HG03196 (cell line): ENCODE results near the gene CYP11A1.

Experiments
- ATAC-seq: cut with Tn5 transposase; IDR thresholded peaks from one replicate; pipeline ENCODE4 v1.9.1; 2021; ENCODE audit not compliant: unreplicated experiment

Gene CYP11A1

DNA sequence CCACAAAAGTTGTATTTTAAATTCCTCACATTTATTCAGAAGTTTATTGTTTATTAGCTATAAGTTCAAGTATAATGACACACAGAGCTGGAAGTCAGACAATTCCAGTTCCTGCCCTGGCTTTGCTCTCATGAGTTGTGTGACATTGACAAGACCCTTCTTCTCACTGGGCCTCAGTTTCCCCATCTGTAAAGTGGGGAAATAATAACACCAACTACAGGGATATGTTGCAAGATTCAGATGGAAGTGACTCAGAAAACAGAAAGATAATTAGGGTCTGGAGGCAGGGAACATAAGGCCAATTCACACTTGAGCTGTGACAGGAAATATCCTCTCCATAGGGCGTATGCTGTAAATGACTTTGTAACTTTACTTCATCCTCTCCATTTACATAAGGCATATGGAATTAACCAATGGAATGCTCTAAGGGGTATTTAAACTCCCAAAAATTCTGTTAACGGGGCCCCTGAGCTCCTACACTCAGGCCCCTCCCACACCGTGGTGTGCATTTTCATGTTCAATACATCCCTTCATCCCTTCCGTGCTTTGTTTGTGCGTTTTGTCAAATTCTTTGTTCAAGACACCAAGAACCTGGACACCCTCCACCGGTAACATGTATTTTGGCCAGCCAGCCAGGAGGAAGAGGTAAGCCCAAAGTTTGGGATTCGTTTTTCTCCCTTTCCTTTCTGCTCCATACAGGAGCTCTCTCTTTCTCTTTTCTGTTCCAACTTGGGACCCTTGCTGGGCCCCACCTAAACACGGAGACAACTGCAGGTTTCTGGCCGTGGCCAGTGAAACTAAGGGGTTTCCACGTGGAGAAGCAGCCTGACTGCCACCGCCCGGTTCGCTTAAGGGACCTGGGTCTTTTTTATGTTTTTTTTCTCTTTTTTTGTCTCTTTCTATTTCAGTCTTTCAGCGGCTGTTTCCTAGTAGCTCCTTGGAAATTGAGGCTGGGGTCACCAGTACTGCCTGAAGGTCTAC, 16.9 kb downstream of the CYP11A1 start:
- ATAC-seq: no peak

DNA sequence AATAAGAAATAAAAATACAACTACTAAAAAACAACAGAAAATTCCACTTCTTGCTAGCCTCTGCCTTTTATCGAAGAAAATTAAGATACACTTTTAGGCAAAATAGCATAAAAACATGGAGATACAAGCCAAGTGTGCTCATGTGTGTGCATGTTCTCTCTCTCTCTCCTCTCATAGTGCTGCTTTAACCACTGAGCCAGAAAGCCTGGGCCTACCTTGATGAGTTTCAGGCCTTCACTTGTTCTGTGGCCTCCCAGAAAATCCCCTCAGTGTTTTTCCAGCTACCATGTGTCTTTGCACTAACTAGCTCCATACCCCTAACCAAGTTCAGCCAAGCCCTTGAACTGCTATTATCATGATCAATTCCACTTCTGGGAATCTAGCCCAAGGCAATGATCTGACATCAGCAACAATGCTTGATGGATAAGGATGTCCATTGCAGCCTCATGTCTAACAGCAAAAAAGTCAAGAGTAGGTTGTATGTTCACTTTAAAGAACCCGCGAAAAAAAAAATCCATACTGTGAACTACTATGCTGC, 18.1 kb downstream of the CYP11A1 start:
- no peak for ATAC-seq

DNA sequence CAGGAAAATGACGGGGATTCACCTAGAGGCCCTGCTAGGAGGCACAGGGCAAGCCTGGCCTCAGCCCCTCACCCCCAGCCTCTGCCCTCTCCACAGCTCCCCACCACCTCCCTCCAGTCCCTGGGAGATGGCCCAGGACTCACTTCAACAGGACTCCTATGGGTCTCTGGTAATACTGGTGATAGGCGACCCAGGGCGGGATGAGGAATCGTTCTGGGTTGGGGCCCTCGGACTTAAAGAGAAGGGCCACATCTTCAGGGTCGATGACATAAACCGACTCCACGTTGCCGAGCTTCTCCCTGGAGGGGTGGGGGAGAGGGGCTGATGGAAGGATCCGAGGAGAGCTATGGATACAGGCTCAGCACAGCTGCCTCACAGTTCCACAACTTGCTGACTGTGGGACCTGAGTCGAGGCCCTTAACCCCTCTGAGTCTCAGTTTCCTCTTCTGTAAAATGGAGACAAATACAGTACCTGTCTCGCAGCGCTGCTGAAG, 19.6 kb downstream of the CYP11A1 start:
- no peak for ATAC-seq

DNA sequence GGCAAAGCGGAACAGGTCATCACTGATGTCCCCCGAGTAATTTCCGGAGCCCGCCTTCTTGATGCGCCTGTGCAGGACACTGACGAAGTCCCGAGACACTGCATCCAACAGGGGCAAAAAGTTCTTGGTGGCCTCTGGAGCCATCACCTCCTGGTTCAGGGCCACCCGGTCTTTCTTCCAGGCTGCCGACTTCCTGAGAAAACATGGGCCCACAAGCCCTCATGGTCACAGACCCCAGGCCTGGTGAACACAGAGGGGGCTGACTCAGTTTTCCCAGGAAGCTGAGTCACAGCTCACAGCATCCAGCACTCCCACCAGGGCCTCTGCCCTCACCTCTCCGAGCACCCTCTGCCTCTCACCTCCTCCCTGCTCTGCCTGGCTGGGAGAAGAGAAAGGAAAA, 22.4 kb downstream of the CYP11A1 start:
- ATAC-seq: no peak

DNA sequence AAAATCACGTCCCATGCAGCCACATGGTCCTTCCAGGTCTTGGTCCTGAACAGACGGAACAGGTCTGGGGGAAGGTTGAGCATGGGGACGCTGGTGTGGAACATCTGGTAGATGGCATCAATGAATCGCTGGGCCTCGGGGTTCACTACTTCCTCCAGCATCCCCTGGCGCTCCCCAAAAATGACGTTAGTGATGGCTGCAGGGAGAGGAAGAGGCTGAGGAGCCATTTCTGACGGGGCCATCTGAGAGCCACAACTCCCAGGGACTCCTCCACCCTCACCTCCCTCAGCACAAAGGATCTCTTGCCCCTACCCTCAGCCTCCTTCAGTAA, 23.7 kb downstream of the CYP11A1 start:
- no peak for ATAC-seq

DNA sequence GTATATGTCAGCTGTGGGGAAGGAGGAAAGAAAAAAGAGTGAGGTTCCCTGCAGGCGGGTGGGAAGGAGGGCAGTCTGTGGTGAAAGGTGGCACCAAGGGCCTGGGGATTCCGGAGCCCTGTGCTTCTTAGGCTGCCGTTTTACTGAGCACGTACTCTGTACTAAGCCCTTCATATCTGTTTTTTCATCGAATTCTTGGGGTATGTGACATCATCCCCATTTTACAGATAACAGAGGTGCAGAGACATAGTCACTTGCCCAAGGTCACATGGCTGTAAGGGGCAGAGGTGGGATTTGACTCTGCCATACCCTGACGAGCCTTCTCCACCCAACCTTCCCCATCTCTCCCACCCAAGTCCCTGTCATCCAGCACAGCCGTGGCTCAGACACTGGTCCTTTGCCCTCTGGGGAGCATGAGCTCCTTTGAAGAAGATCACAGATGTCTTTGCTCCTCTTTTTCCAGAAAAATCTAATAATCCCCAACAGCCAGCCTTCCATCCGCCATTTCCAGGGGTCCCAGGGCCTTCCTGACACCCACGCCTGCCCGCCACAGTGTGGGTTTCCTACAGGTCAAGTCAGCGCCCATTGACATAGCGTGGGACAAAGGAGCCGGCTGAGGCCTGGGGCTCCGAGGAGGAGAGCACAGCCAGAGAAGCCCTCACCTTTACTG, 24.2 kb downstream of the CYP11A1 start:
- ATAC-seq: no peak

DNA sequence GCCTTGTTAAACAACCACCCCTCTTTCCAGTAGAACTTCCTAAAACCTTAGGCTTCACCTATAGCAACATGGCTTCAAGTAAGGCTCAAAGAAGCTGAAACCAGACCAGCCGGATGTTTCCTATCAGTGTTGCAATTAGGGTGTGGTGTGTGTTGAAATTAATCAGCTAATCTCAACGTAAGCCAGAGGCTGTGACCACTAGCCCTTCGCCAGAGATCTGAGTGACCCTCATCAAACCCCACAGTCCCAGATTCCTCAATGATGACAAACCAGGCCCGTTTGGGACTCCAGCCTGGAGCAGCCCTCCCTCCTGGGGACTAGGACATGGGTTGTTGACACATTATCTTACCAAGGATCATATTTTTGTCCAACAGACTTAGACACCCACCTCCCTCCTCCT, 27.3 kb downstream of the CYP11A1 start:
- ATAC-seq: no peak

DNA sequence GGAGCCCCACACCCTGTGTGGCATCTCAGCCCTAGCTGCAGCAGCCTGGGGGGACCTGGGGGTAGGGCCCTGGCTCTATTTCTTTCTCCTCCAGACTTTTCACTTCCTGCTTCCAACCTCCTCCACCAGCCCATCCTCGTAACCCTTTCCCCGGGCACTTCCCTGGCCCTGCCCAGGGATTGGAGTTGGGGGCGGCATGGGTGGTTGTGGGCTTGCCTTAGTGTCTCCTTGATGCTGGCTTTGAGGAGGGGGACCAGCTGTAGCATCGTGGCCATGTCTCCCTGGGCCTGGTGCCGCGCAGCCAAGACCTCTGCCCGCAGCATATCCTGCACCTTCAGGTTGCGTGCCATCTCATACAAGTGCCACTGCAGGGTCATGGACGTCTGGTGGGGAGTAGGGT, 28.1 kb downstream of the CYP11A1 start:
- ATAC-seq: no peak

DNA sequence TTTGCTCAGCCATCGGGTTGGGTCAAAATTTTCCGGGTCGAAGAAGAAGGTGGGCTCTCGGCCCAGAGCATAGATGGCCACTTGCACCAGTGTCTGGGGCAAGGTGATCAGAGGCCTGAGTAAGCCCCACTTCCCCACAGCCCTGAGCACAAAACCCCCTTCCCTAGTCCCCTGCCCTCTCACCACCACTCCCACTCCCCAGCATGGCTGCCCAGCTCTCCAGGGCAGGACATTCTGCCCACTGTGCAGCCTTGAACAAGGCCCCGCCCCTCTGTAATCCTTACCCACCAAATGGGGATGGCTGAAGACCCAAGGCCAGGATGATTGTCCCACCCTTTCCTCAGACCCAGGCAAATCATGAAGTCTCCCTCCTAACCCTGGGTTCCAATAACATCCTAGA, 28.8 kb downstream of the CYP11A1 start:
- ATAC-seq: no peak

DNA sequence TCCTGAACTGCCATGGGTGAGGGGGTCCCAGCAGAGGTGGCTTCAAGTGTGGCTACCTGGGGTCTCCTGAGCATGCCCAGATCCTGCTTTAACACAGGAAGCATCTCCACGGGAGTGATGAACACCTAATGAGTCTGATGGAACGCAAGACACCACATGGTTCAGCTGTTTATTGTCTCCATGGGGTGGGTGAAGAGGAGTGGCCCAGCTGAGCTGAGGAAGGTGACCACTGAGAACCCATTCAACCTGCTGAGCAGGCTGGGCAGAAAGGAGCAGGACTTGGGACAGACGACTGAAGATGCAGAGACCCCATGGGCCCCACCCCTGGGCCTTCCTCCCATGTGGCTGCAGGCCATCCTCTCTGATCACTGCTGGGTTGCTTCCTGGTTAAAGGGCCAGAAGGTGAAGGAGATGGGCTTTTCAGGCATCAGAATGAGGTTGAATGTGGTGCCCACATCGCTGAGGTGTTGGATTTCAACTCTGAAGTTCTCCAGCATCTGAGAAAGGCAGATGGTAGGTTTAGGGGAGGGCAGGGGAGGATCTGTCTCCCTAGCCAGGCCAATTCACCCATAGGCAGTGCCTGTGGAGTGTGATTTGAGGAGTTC, 29.7 kb downstream of the CYP11A1 start:
- no peak for ATAC-seq

DNA sequence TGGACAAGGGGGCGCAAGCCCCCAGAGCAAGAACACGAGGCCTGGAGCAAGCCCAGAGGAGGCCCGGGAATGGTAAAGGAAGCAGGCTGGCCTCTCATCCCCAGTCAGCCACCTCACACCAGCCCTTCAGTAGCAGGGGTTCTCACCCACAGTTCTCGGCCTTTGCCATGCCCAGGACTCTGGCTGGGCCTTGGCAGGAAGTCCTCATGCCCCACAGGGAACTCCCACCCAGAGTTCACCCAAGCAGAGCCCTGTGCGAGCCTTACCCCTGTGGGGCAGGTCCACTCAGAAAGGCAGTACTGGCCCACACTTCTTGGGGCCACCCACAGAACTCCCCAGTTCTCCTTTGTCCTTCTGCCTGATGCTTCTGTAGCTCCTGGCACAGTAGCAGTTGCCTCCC, 30.3 kb downstream of the CYP11A1 start:
- ATAC-seq: no peak

DNA sequence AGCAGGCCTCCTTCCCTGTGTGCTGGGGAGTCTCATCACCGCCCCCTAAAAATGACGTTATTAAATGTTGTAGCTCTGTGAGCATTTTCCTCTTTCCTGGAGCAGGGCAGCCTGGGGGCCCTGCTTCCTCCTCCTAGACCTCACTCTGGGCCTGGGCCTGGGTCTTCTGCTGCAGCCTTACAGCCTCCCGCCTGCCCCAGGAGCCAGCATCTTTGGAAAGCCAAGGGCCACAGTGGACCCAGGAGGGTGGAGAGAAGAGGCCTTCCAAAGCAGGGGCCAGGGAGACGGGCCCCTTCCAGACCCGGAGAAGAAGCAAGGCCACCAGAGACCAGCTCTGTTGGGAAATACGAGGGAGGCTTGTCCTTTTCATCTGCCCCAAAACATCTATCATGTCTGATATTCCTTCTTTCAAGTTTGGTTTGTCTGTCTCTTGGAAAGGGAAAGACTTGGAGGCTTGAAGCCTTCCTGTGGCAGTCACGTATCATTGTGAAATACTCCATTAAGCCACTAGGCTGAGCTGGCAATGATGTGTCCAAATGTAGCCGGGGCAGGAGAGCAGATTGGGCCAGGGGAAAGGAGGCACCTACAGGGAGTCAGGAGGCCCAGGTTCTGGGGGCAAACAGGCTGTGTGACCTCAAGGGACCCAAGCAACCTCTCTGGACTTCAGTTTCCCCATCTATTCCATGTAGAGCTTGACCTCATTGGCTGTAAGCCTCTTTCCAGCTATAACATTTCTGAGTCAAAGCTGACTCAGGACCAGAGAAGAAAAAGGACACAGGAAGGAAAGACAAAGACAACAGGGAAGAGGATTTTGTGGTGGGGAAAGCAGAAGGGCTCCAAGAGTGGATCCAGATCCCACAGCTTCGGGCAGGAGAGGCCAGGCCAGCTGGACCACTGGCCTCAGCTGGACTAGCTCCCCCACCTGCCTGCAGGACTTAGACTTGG, 31.1 kb downstream of the CYP11A1 start:
- ATAC-seq: no peak

DNA sequence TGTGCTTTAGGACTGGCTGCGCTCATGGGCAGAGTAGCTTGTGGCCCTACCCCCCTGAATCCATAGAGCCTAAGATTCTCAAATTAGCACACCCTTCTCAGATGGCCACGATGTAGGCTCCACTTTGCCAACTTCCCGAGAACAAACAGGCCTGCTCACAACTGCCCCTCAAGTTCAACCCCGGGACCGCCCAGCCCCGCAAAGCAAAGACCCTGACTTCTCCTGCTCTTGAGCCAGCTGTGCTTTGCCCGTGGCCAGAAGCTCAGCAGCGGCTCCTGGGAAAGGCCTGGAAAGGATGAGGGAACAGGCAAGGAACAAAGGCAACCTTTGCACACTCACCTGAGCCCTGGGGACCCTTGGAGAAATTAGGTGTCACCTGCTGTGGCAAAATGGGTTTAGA, 32.0 kb downstream of the CYP11A1 start:
- ATAC-seq: no peak

DNA sequence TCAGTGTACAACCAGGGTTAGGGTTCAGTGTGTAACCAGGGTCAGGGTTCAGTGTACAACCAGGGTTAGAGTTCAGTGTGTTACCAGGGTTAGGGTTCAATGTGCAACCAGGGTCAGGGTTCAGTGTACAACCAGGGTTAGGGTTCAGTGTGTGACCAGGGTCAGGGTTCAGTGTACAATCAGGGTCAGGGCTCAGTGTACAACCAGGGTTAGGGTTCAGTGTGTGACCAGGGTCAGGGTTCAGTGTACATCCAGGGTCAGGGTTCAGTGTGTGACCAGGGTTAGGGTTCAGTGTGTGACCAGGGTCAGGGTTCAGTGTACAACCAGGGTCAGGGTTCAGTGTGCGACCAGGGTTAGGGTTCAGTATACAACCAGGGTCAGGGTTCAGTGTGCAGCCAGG, 33.3 kb downstream of the CYP11A1 start:
- no peak for ATAC-seq

DNA sequence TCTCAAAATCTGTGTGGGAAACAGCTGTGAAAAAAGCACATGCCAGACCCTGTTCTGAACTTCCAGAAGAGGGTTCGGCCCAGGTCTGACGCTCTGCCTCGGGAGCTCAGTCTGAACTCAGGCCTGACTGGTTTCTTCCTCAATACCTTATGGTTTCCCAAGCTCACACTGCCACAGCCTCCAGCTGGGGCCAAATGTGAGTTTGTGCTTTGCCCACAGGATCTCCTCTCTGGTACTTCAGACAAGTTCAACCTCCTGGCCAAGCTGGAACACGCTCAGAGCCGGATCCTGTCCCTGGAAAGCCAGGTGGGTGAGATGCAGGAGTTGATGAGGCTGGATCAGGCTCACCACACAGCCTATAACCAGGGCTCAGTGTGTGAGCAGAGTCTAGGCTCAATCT, 33.8 kb downstream of the CYP11A1 start:
- no peak for ATAC-seq

DNA sequence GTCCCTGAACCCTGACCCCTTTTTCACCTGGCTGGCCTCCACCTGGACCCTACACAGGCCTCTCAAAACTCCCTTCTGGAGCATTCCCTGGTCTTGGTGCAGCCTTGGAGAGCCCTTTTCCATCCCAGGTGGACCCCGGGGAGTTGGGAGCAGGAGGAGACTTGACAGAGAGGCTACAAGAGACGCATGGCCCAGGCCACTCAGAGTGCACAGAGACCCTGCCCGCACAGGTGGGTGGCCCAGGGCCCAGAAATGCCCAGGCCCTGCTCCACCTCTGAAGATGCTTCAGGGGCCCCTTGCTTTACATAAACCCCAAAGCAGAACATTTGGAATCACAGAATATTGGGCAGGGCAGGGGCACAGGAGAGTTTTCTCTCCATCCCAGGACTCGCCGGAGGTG, 34.4 kb downstream of the CYP11A1 start:
- ATAC-seq: no peak

DNA sequence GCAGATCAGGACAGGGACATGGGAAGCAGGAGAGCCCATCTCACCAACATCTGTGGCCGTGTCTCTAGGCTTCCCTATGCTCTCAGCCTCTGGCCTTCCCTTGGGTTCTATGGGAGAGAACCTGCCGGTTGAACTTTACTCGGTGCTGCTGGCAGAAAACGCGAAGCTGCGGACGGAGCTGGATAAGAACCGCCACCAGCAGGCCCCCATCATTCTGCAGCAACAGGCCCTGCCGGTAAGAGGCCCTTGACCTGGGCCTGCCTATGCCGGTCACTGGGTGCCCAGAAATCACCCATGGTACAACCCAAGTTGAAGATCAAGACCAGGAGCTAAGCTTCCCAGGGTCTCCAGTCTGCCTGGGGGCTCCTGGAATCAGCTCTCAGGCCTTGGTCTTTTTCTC, 34.8 kb downstream of the CYP11A1 start:
- ATAC-seq: no peak

DNA sequence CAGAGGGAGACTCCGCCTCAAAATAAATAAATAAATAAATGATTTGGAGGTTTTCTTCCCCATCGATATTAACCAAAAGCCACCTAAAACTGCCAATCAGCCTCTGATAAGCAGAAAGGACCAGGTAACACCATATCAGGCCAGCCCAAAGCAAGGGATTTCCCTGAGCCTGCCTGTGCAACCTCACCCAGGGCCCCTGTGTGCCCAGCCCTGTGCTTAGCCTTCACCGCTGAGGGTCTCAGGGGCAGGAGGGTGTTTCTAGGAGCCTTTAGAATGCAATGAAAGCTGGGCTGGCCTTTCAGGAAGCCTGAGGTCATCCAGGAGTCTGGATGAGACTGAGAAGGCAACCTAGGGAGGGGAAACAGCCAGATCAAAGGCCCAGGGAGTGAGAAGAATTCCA, 35.4 kb downstream of the CYP11A1 start:
- no peak for ATAC-seq

DNA sequence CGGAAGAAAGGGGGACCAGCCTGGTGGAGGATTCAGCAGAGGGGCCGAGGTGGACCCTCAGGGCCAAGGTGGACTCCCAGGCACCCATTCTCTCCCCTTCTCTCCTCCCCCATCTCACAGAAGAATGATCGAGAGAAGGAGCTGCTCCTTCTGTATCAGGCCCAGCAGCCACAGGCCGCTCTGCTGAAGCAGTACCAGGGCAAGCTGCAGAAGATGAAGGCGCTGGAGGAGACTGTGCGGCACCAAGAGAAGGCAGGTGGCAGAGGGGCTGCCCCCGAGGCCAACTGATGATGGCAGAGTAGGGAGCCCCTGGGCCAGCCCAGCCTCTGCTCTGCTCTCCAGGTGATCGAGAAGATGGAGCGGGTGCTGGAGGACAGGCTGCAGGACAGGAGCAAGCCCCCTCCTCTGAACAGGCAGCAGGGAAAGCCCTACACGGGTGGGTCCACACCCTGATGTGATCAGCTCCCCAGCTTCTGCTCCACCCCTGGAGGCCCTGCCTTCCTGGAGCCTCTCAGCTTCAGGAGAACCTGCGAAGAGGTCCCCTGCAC, 36.5 kb downstream of the CYP11A1 start:
- no peak for ATAC-seq

DNA sequence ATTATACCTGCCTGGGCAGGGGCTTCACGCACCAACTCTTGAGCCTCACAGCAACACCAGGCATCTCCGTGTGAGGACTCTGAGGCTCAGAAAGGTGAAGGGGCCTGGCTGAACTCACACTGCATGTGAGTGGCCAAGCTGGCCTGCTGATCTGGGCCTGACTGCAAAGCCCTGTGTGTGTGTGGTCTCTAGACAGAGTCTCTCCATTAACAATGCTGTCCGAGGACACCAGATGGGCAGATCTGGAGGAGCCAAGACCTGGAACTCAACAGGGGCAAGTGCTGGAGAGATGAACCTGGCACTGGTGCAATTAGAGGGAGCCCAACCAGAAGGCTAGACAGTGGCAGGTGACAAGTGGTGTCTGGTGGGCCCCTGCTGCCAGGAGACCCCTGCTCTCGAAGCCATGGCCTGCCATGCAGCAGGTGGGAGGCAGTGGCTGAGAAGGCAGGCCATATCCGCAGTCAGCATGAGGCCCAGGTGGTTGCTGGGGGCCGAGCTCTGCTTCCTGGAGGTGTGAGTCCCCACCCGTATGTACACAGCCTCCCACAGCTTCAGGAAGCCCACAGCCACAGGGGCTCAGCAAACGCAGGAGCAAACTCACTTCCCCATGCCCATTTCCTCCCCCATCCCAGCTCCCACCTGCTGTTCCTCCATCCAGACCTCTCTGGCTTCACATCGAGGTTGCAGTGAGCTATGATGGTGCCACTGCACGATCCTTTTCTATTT, 39.0 kb downstream of the CYP11A1 start:
- no peak for ATAC-seq
